Hepatocyte (in vitro differentiated cells): ENCODE measurements around the gene SOCS2.

Experiments
- CTCF ChIP-seq: fragments of 200-600 bp; sonication (generic); IDR thresholded peaks from 2 replicates; pipeline ENCODE4 v1.5.1; 2016; ENCODE audit warnings: antibody characterized with exemption, mild to moderate bottlenecking; ENCODE audit not compliant: poor library complexity
- EZH2 ChIP-seq: fragments of 200-600 bp; sonication (generic); IDR thresholded peaks from 2 replicates; pipeline ENCODE4 v1.6.1; 2016; ENCODE audit warnings: antibody characterized with exemption, mild to moderate bottlenecking, borderline replicate concordance

GRCh38 chr12:93602897-93603668, 30.6 kb downstream of the SOCS2 start:
- no peak for TF ChIP-seq EZH2
- no peak for TF ChIP-seq CTCF
